Effector memory CD4-positive, alpha-beta T cell (primary cell): ENCODE measurements around the gene AKAP8.
A peak's percentile ranks its signal among the peaks of the same experiment; 100 is the strongest.

Source experiments
- DNase-seq, 3 donors: peaks; one replicate each; pipeline ENCODE4 v3.0.0-alpha.2; 2020
- H3K27ac ChIP-seq: 2 replicates; pipeline ENCODE4 v1.7.0; 2013; ENCODE audit warnings: mild to moderate bottlenecking, low read length, moderate library complexity; ENCODE audit not compliant: insufficient read depth, poor library complexity, severe bottlenecking
- H3K27me3 ChIP-seq: replicated peaks from 2 replicates; pipeline ENCODE4 v1.7.0; 2013; ENCODE audit warnings: mild to moderate bottlenecking, low read length; ENCODE audit not compliant: insufficient read depth, control insufficient read depth, poor library complexity, severe bottlenecking
- H3K36me3 ChIP-seq: 2 replicates; pipeline ENCODE4 v1.7.0; 2013; ENCODE audit warnings: mild to moderate bottlenecking, low read length, moderate library complexity; ENCODE audit not compliant: control insufficient read depth, insufficient read depth
- H3K4me1 ChIP-seq: 2 replicates; pipeline ENCODE4 v1.7.0; 2013; ENCODE audit warnings: low read length, mild to moderate bottlenecking; ENCODE audit not compliant: control insufficient read depth, insufficient read depth, poor library complexity, severe bottlenecking
- H3K4me3 ChIP-seq: 2 replicates; pipeline ENCODE4 v1.7.0; 2013; ENCODE audit warnings: low read length, low read depth, mild to moderate bottlenecking; ENCODE audit not compliant: insufficient read depth, poor library complexity, severe bottlenecking
- H3K9me3 ChIP-seq: 2 replicates; pipeline ENCODE4 v1.7.0; 2013; ENCODE audit warnings: mild to moderate bottlenecking, low read length, moderate library complexity; ENCODE audit not compliant: control insufficient read depth
- total RNA-seq, 3 donors: gene quantifications; one replicate each; lab custom pipeline; 2026; lab: John Stamatoyannopoulos, UW

The AKAP8 gene
- 121 to 127 (median 126) reads per million in 3 donors for total RNA-seq

GRCh38 chr19:15379083-15379998 lies at the start of gene AKAP8:
Gene AKAP8, minus strand, starts transcription at chr19:15379787. Its CDS starts 56 bp downstream, at chr19:15379731.
- peak within 1 kb of the TSS; percentile 99 for H3K27ac ChIP-seq
- DNase-seq, result peak; percentile 97
- no peaks in the 10 kb centered on the region for H3K27me3 ChIP-seq
- H3K4me1 ChIP-seq, result peaks cover 21% of the 10 kb centered on the region
- H3K4me3 ChIP-seq, result peak within 1 kb of the TSS; percentile 74
- no peaks in the 10 kb centered on the region for H3K9me3 ChIP-seq
- peaks cover 11% of the 10 kb centered on the region for H3K36me3 ChIP-seq

GRCh38 chr19:15427991-15428471 lies 48.4 kb upstream of the AKAP8 start:
- DNase-seq, result no peak
- H3K27ac ChIP-seq, result no peak overlapping the region
- no peaks in the 10 kb centered on the region for H3K27me3 ChIP-seq
- peaks cover 14% of the 10 kb centered on the region for H3K4me1 ChIP-seq
- no peak overlapping the region for H3K4me3 ChIP-seq
- no peaks in the 10 kb centered on the region for H3K9me3 ChIP-seq
- peaks cover 49% of the 10 kb centered on the region for H3K36me3 ChIP-seq

GRCh38 chr19:15427350-15427700 lies 47.7 kb upstream of the AKAP8 start:
- Histone ChIP-seq H3K36me3 (peaks cover 56% of the 10 kb centered on the region), H3K27me3 (no peaks in the 10 kb centered on the region), H3K4me3 (no peak overlapping the region), H3K27ac (no peak overlapping the region), H3K9me3 (no peaks in the 10 kb centered on the region), H3K4me1 (peaks cover 14% of the 10 kb centered on the region)
- no peak for DNase-seq

- no peaks in the 10 kb centered on the region for H3K27me3 ChIP-seq
- no peak overlapping the region for H3K4me3 ChIP-seq
- H3K4me1 ChIP-seq, result peaks cover 10% of the 10 kb centered on the region
- peaks cover 57% of the 10 kb centered on the region for H3K36me3 ChIP-seq
- H3K9me3 ChIP-seq, result no peaks in the 10 kb centered on the region
- H3K27ac ChIP-seq, result no peak overlapping the region
- DNase-seq, result no peak
These were observed 47.1 kb upstream of the AKAP8 start for GRCh38 chr19:15426485-15427349.

- Histone ChIP-seq H3K9me3 (no peaks in the 10 kb centered on the region), H3K27ac (no peak overlapping the region), H3K36me3 (peaks cover 57% of the 10 kb centered on the region), H3K27me3 (no peaks in the 10 kb centered on the region), H3K4me1 (no peaks in the 10 kb centered on the region), H3K4me3 (no peak overlapping the region)
- no peak for DNase-seq
These were observed 45.8 kb upstream of the AKAP8 start for GRCh38 chr19:15425321-15425950.

- Histone ChIP-seq H3K4me1 (no peaks in the 10 kb centered on the region), H3K27ac (no peak overlapping the region), H3K9me3 (no peaks in the 10 kb centered on the region), H3K27me3 (no peaks in the 10 kb centered on the region), H3K36me3 (peaks cover 57% of the 10 kb centered on the region), H3K4me3 (no peak overlapping the region)
- no peak for DNase-seq
These were observed 45.2 kb upstream of the AKAP8 start for GRCh38 chr19:15424692-15425272.

GRCh38 chr19:15424121-15424520 lies 44.5 kb upstream of the AKAP8 start:
- no peak overlapping the region for H3K27ac ChIP-seq
- peaks cover 52% of the 10 kb centered on the region for H3K36me3 ChIP-seq
- no peak for DNase-seq
- H3K9me3 ChIP-seq, result no peaks in the 10 kb centered on the region
- no peak overlapping the region for H3K4me3 ChIP-seq
- peaks cover 5% of the 10 kb centered on the region for H3K4me1 ChIP-seq
- H3K27me3 ChIP-seq, result no peaks in the 10 kb centered on the region

- H3K27me3 ChIP-seq, result no peaks in the 10 kb centered on the region
- H3K27ac ChIP-seq, result no peak overlapping the region
- no peaks in the 10 kb centered on the region for H3K9me3 ChIP-seq
- peaks cover 51% of the 10 kb centered on the region for H3K36me3 ChIP-seq
- H3K4me1 ChIP-seq, result peaks cover 8% of the 10 kb centered on the region
- no peak for DNase-seq
- H3K4me3 ChIP-seq, result no peak overlapping the region
These were observed 43.5 kb upstream of the AKAP8 start for GRCh38 chr19:15423130-15423529.

- Histone ChIP-seq H3K4me1 (peaks cover 14% of the 10 kb centered on the region), H3K36me3 (peaks cover 44% of the 10 kb centered on the region), H3K27ac (no peak overlapping the region), H3K27me3 (no peaks in the 10 kb centered on the region), H3K4me3 (no peak overlapping the region), H3K9me3 (no peaks in the 10 kb centered on the region)
- DNase-seq, result no peak
These were observed 42.9 kb upstream of the AKAP8 start for GRCh38 chr19:15422296-15423075.
